ENCODE results near the gene CADM1. TPM values are rescaled to one million over a fixed set of nuclear protein-coding genes. Genes with fewer than 3 reads are reported as not detected.

CADM1 gene
- total RNA-seq, 1 experiment from 2014 or later, result 46.9 TPM

- no peak for DNase-seq (ENCODE audit: low spot score)
Measured at GRCh38 chr11:115406404-115406803, 97.8 kb downstream of the CADM1 start.

GRCh38 chr11:115398333-115399080, 105.7 kb downstream of the CADM1 start:
- no peak for DNase-seq (ENCODE audit: low spot score)

- DNase-seq (ENCODE audit: low spot score), result no peak
Measured at GRCh38 chr11:115396533-115396932, 107.7 kb downstream of the CADM1 start.

- no peak for DNase-seq (ENCODE audit: low spot score)
Measured at GRCh38 chr11:115393950-115394349, 110.3 kb downstream of the CADM1 start.

- DNase-seq (ENCODE audit: low spot score), result no peak
Measured at GRCh38 chr11:115391598-115391997, 112.6 kb downstream of the CADM1 start.

GRCh38 chr11:115391160-115391559, 113.1 kb downstream of the CADM1 start:
- DNase-seq (ENCODE audit: low spot score), result no peak

GRCh38 chr11:115390441-115390840, 113.8 kb downstream of the CADM1 start:
- DNase-seq (ENCODE audit: low spot score), result no peak

- DNase-seq (ENCODE audit: low spot score), result no peak
Measured at GRCh38 chr11:115389790-115390189, 114.4 kb downstream of the CADM1 start.

GRCh38 chr11:115385226-115385625, 119.0 kb downstream of the CADM1 start:
- DNase-seq (ENCODE audit: low spot score), result no peak

GRCh38 chr11:115384236-115384635, 120.0 kb downstream of the CADM1 start:
- DNase-seq (ENCODE audit: low spot score), result no peak

- DNase-seq (ENCODE audit: low spot score), result no peak
Measured at GRCh38 chr11:115383431-115383830, 120.8 kb downstream of the CADM1 start.

GRCh38 chr11:115379528-115379927, 124.7 kb downstream of the CADM1 start:
- no peak for DNase-seq (ENCODE audit: low spot score)

- DNase-seq (ENCODE audit: low spot score), result no peak
Measured at GRCh38 chr11:115378557-115378956, 125.7 kb downstream of the CADM1 start.

- DNase-seq (ENCODE audit: low spot score), result no peak
Measured at GRCh38 chr11:115377882-115378296, 126.3 kb downstream of the CADM1 start.

GRCh38 chr11:115368616-115369015, 135.6 kb downstream of the CADM1 start:
- DNase-seq (ENCODE audit: low spot score), result no peak

- DNase-seq (ENCODE audit: low spot score), result no peak
Measured at GRCh38 chr11:115366826-115367225, 137.4 kb downstream of the CADM1 start.

- DNase-seq (ENCODE audit: low spot score), result no peak
Measured at GRCh38 chr11:115365907-115366306, 138.3 kb downstream of the CADM1 start.

- DNase-seq (ENCODE audit: low spot score), result peak; percentile 9
Measured at GRCh38 chr11:115364896-115365295, 139.3 kb downstream of the CADM1 start.

- DNase-seq (ENCODE audit: low spot score), result no peak
Measured at GRCh38 chr11:115363921-115364320, 140.3 kb downstream of the CADM1 start.

GRCh38 chr11:115363426-115363825, 140.8 kb downstream of the CADM1 start:
- DNase-seq (ENCODE audit: low spot score), result no peak

- no peak for DNase-seq (ENCODE audit: low spot score)
Measured at GRCh38 chr11:115362997-115363396, 141.2 kb downstream of the CADM1 start.

- no peak for DNase-seq (ENCODE audit: low spot score)
Measured at GRCh38 chr11:115361025-115361424, 143.2 kb downstream of the CADM1 start.

- peak; percentile 9 for DNase-seq (ENCODE audit: low spot score)
Measured at GRCh38 chr11:115360186-115360824, 143.9 kb downstream of the CADM1 start.
